Ishikawa (cell line): Measurements from ENCODE around the gene KRT82.

Experiments used
- CEBPB ChIP-seq: IDR thresholded peaks from 2 replicates; pipeline ENCODE4 v1.6.1; 2012
- EP300 ChIP-seq: IDR thresholded peaks from 2 replicates; pipeline ENCODE4 v1.6.1; 2012; ENCODE audit warnings: borderline replicate concordance
- FOXM1 ChIP-seq: IDR thresholded peaks from 2 replicates; pipeline ENCODE4 v1.6.1; 2012; ENCODE audit warnings: low read depth, borderline replicate concordance
- RAD21 ChIP-seq: IDR thresholded peaks from 2 replicates; pipeline ENCODE4 v1.6.1; 2012; ENCODE audit warnings: low read depth
- TAF1 ChIP-seq: IDR thresholded peaks from 2 replicates; pipeline ENCODE4 v1.6.1; 2012; ENCODE audit warnings: low read depth, mild to moderate bottlenecking
- TF ChIP-seq, protein P1 (sequence below): IDR thresholded peaks from 2 replicates; pipeline ENCODE4 v1.6.1; 2012
- TF ChIP-seq, protein P2 (sequence below): IDR thresholded peaks from 2 replicates; pipeline ENCODE4 v1.6.1; 2012; ENCODE audit warnings: low read depth, mild to moderate bottlenecking

GRCh38 chr12:52369809-52370208, 36.3 kb downstream of the KRT82 start:
- no peak for TF ChIP-seq EP300
- no peak for TF ChIP-seq RAD21
- no peak for TF ChIP-seq TAF1
- no peak for TF ChIP-seq CEBPB
- TF ChIP-seq, protein P1, sequence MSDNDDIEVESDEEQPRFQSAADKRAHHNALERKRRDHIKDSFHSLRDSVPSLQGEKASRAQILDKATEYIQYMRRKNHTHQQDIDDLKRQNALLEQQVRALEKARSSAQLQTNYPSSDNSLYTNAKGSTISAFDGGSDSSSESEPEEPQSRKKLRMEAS = no peak
- no peak for TF ChIP-seq FOXM1
- TF ChIP-seq, protein P2, sequence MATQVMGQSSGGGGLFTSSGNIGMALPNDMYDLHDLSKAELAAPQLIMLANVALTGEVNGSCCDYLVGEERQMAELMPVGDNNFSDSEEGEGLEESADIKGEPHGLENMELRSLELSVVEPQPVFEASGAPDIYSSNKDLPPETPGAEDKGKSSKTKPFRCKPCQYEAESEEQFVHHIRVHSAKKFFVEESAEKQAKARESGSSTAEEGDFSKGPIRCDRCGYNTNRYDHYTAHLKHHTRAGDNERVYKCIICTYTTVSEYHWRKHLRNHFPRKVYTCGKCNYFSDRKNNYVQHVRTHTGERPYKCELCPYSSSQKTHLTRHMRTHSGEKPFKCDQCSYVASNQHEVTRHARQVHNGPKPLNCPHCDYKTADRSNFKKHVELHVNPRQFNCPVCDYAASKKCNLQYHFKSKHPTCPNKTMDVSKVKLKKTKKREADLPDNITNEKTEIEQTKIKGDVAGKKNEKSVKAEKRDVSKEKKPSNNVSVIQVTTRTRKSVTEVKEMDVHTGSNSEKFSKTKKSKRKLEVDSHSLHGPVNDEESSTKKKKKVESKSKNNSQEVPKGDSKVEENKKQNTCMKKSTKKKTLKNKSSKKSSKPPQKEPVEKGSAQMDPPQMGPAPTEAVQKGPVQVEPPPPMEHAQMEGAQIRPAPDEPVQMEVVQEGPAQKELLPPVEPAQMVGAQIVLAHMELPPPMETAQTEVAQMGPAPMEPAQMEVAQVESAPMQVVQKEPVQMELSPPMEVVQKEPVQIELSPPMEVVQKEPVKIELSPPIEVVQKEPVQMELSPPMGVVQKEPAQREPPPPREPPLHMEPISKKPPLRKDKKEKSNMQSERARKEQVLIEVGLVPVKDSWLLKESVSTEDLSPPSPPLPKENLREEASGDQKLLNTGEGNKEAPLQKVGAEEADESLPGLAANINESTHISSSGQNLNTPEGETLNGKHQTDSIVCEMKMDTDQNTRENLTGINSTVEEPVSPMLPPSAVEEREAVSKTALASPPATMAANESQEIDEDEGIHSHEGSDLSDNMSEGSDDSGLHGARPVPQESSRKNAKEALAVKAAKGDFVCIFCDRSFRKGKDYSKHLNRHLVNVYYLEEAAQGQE = no peak
